Activated CD8-positive, alpha-beta T cell treated with anti-CD3 and anti-CD28 coated beads for 36 hours (primary cell): ENCODE measurements around the gene HOXB7. TPM values are rescaled to one million over a fixed set of nuclear protein-coding genes. Genes with fewer than 3 reads are reported as not detected.

Experiments used
- ATAC-seq: fragments of 200-7000 bp; cut with Tn5 transposase; one replicate; pipeline ENCODE4 v1.10.0; 2021; ENCODE audit warnings: mild to moderate bottlenecking, moderate library complexity
- CTCF ChIA-PET: fragments of 350-600 bp; sonication (Branson Sonifier 250); formaldehyde crosslinking; loops from one replicate; lab custom pipeline; 2021; ENCODE audit warnings: antibody characterized with exemption; lab: Charles Lee
- POLR2A ChIA-PET: fragments of 350-600 bp; sonication (Branson Sonifier 250); formaldehyde crosslinking; loops from one replicate; lab custom pipeline; 2021; ENCODE audit warnings: antibody characterized with exemption; lab: Charles Lee
- DNase-seq: peaks from one replicate; pipeline ENCODE4 v3.0.0-alpha.2; 2020
- H3K27ac Mint-ChIP-seq: one replicate; pipeline ENCODE4 v1.8.0; 2021; ENCODE audit warnings: mild to moderate bottlenecking, mixed read lengths
- H3K27me3 Mint-ChIP-seq: one replicate; pipeline ENCODE4 v1.8.0; 2021; ENCODE audit warnings: mixed read lengths
- H3K36me3 Mint-ChIP-seq: one replicate; pipeline ENCODE4 v1.8.0; 2021; ENCODE audit warnings: low read depth, mixed read lengths
- H3K4me1 Mint-ChIP-seq: one replicate; pipeline ENCODE4 v1.8.0; 2021; ENCODE audit warnings: low read depth, mixed read lengths
- H3K4me3 Mint-ChIP-seq: one replicate; pipeline ENCODE4 v1.8.0; 2021; ENCODE audit warnings: mild to moderate bottlenecking, moderate library complexity, mixed read lengths
- H3K9me3 Mint-ChIP-seq: one replicate; pipeline ENCODE4 v1.8.0; 2021; ENCODE audit warnings: mixed read lengths
- CTCF ChIP-seq: fragments of 200-600 bp; IDR thresholded peaks from one replicate; pipeline ENCODE4 v1.8.0; 2022; ENCODE audit warnings: antibody characterized with exemption, mild to moderate bottlenecking
- intact Hi-C: fragments of 100-400 bp; cut with micrococcal nuclease; formaldehyde crosslinking; loops from one replicate; pipeline ENCODE4 v1.10.0; 2022
- total RNA-seq, 2 experiments: library from RNA; stranded (reverse); gene quantifications; one replicate each; pipeline ENCODE4 v1.2.3, GENCODE V29; 2021

Gene HOXB7
- total RNA-seq, 2 experiments from 2014 or later = 0.50 to 1.0 TPM

GRCh38 chr17:48601539-48602425, 9.0 kb downstream of the HOXB7 start:
- CTCF ChIA-PET = interaction anchor here (0.7 to 1.5 kb wide), 12 partner anchors 35 to 652 kb away, joined by 3 to 4 read pairs (median 3); no protein-coding TSS in a partner anchor
- no peaks in the 10 kb centered on the region for H3K36me3 Mint-ChIP-seq
- H3K4me3 Mint-ChIP-seq = no peak overlapping the region
- H3K27ac Mint-ChIP-seq = no peak overlapping the region
- POLR2A ChIA-PET = interaction anchor here (0.6 to 1.3 kb wide), 3 partner anchors 11 to 119 kb away, joined by 3 to 4 read pairs (median 3); no protein-coding TSS in a partner anchor
- DNase-seq = no peak
- intact Hi-C loops = no loop called here
- ATAC-seq = no peak
- H3K9me3 Mint-ChIP-seq = no peaks in the 10 kb centered on the region
- peaks cover 85% of the 10 kb centered on the region for H3K27me3 Mint-ChIP-seq
- no peak for TF ChIP-seq CTCF
- H3K4me1 Mint-ChIP-seq = peaks cover 29% of the 10 kb centered on the region

GRCh38 chr17:48601207-48601538, 9.6 kb downstream of the HOXB7 start:
- no peak overlapping the region for H3K27ac Mint-ChIP-seq
- TF ChIP-seq CTCF = no peak
- no peaks in the 10 kb centered on the region for H3K9me3 Mint-ChIP-seq
- no peak for ATAC-seq
- H3K36me3 Mint-ChIP-seq = no peaks in the 10 kb centered on the region
- POLR2A ChIA-PET = interaction anchor here (0.6 to 1.3 kb wide), 5 partner anchors 12 to 119 kb away, joined by 3 to 5 read pairs (median 3); no protein-coding TSS in a partner anchor
- CTCF ChIA-PET = interaction anchor here (0.7 to 1.5 kb wide), 9 partner anchors 8 to 652 kb away, joined by 3 to 4 read pairs (median 4); no protein-coding TSS in a partner anchor
- DNase-seq = no peak
- intact Hi-C loops = no loop called here
- peaks cover 35% of the 10 kb centered on the region for H3K4me1 Mint-ChIP-seq
- no peak overlapping the region for H3K4me3 Mint-ChIP-seq
- peaks cover 86% of the 10 kb centered on the region for H3K27me3 Mint-ChIP-seq

GRCh38 chr17:48600244-48601098, 10.3 kb downstream of the HOXB7 start:
- DNase-seq = no peak
- ATAC-seq = no peak
- ChIA-PET POLR2A (interaction anchor here (0.6 to 1.3 kb wide), 5 partner anchors 12 to 237 kb away, joined by 3 to 5 read pairs (median 3); no protein-coding TSS in a partner anchor), CTCF (interaction anchor here (0.9 to 1.5 kb wide), 5 partner anchors 9 to 264 kb away, joined by 3 to 4 read pairs (median 4); no protein-coding TSS in a partner anchor)
- Mint-ChIP-seq H3K4me3 (no peak overlapping the region), H3K27me3 (peaks cover 90% of the 10 kb centered on the region), H3K9me3 (no peaks in the 10 kb centered on the region), H3K27ac (no peak overlapping the region), H3K4me1 (peaks cover 35% of the 10 kb centered on the region), H3K36me3 (no peaks in the 10 kb centered on the region)
- TF ChIP-seq CTCF = no peak
- intact Hi-C loops = no loop called here

- ATAC-seq = no peak
- TF ChIP-seq CTCF = no peak
- H3K27ac Mint-ChIP-seq = no peak overlapping the region
- ChIA-PET POLR2A (interaction anchor here (1.2 kb wide), 1 partner anchor 19 kb away, joined by 3 read pairs; no protein-coding TSS in a partner anchor), CTCF (interaction anchor here (1.0 kb wide), 1 partner anchor 133 kb away, joined by 3 read pairs; no protein-coding TSS in a partner anchor)
- H3K36me3 Mint-ChIP-seq = no peaks in the 10 kb centered on the region
- DNase-seq = no peak
- H3K9me3 Mint-ChIP-seq = no peaks in the 10 kb centered on the region
- peaks cover 33% of the 10 kb centered on the region for H3K4me1 Mint-ChIP-seq
- intact Hi-C loops = no loop called here
- no peak overlapping the region for H3K4me3 Mint-ChIP-seq
- H3K27me3 Mint-ChIP-seq = peaks cover 88% of the 10 kb centered on the region
Observed at GRCh38 chr17:48599354-48599753, 11.5 kb downstream of the HOXB7 start.
